BLaER1 (cell line): ENCODE data around the gene PSME1.

ENCODE experiments used
- H3K27ac ChIP-seq: shearing (Covaris generic); formaldehyde crosslinking; 2 replicates; pipeline ENCODE4 v1.8.1; 2022
- H3K27me3 ChIP-seq: shearing (Covaris generic); formaldehyde crosslinking; 2 replicates; pipeline ENCODE4 v1.8.1; 2022
- H3K36me3 ChIP-seq: shearing (Covaris generic); formaldehyde crosslinking; 2 replicates; pipeline ENCODE4 v1.8.1; 2022
- H3K4me1 ChIP-seq: shearing (Covaris generic); formaldehyde crosslinking; 2 replicates; pipeline ENCODE4 v1.8.1; 2022
- H3K4me2 ChIP-seq: shearing (Covaris generic); formaldehyde crosslinking; 2 replicates; pipeline ENCODE4 v1.8.1; 2022
- H3K4me3 ChIP-seq: shearing (Covaris generic); formaldehyde crosslinking; 2 replicates; pipeline ENCODE4 v1.8.1; 2022
- H3K9ac ChIP-seq: shearing (Covaris generic); formaldehyde crosslinking; 2 replicates; pipeline ENCODE4 v1.8.1; 2022
- H3K9me3 ChIP-seq: shearing (Covaris generic); formaldehyde crosslinking; 2 replicates; pipeline ENCODE4 v1.8.1; 2022
- H4K20me1 ChIP-seq: shearing (Covaris generic); formaldehyde crosslinking; 2 replicates; pipeline ENCODE4 v1.8.1; 2022
- Cebpa-rat ChIP-seq: shearing (Covaris generic); IDR thresholded peaks from 2 replicates; pipeline ENCODE4 v1.8.1; 2022

Gene PSME1

GRCh38 chr14:24146453-24146977 lies 10.5 kb downstream of the PSME1 start, which contains the start of gene PSME2:
Gene PSME2 (minus strand): TSS chr14:24146610. CDS start chr14:24146581, 29 bp downstream.
- TF ChIP-seq Cebpa-rat: no peak
- H3K27me3 ChIP-seq: no peaks in the 10 kb centered on the region
- H3K4me1 ChIP-seq: peaks cover 54% of the 10 kb centered on the region
- peak within 1 kb of the TSS; percentile 89 for H3K27ac ChIP-seq
- peaks cover 20% of the 10 kb centered on the region for H4K20me1 ChIP-seq
- peak within 1 kb of the TSS; percentile 100 for H3K4me3 ChIP-seq
- peaks cover 58% of the 10 kb centered on the region for H3K36me3 ChIP-seq
- H3K9me3 ChIP-seq: no peaks in the 10 kb centered on the region
- peak within 1 kb of the TSS; percentile 92 for H3K9ac ChIP-seq
- peak within 1 kb of the TSS; percentile 99 for H3K4me2 ChIP-seq

- Histone ChIP-seq H3K4me2 (peak within 1 kb of the TSS; percentile 99), H3K4me3 (peak within 1 kb of the TSS; percentile 100), H3K9ac (peak within 1 kb of the TSS; percentile 92), H3K9me3 (no peaks in the 10 kb centered on the region), H3K27ac (peak within 1 kb of the TSS; percentile 89), H4K20me1 (peaks cover 20% of the 10 kb centered on the region), H3K4me1 (peaks cover 50% of the 10 kb centered on the region), H3K36me3 (peaks cover 65% of the 10 kb centered on the region), H3K27me3 (no peaks in the 10 kb centered on the region)
- no peak for TF ChIP-seq Cebpa-rat
These were observed 11.2 kb downstream of the PSME1 start, which contains the start of gene RNF31 for GRCh38 chr14:24146978-24147760. Gene RNF31 (plus strand): TSS chr14:24147498. CDS start chr14:24147699, 201 bp downstream.

GRCh38 chr14:24147761-24148428 lies 11.9 kb downstream of the PSME1 start:
- Histone ChIP-seq H3K4me1 (peaks cover 43% of the 10 kb centered on the region), H3K9me3 (no peaks in the 10 kb centered on the region), H3K9ac (peak overlapping the region; percentile 92), H4K20me1 (peaks cover 20% of the 10 kb centered on the region), H3K36me3 (peaks cover 68% of the 10 kb centered on the region), H3K4me2 (peak overlapping the region; percentile 99), H3K4me3 (peak overlapping the region; percentile 100), H3K27ac (peak overlapping the region; percentile 89), H3K27me3 (no peaks in the 10 kb centered on the region)
- TF ChIP-seq Cebpa-rat: no peak

GRCh38 chr14:24149302-24149969 lies 13.4 kb downstream of the PSME1 start:
- Histone ChIP-seq H3K27ac (no peak overlapping the region), H3K27me3 (no peaks in the 10 kb centered on the region), H3K4me1 (peaks cover 28% of the 10 kb centered on the region), H3K9me3 (no peaks in the 10 kb centered on the region), H3K4me2 (no peak overlapping the region), H4K20me1 (peaks cover 20% of the 10 kb centered on the region), H3K36me3 (peaks cover 66% of the 10 kb centered on the region), H3K4me3 (no peak overlapping the region), H3K9ac (peak overlapping the region; percentile 41; the same call in 1 of the 2 replicates)
- no peak for TF ChIP-seq Cebpa-rat

- Histone ChIP-seq H3K4me2 (no peak overlapping the region), H3K9ac (no peak overlapping the region), H3K36me3 (peaks cover 66% of the 10 kb centered on the region), H3K4me3 (no peak overlapping the region), H3K4me1 (peaks cover 22% of the 10 kb centered on the region), H3K27ac (no peak overlapping the region), H4K20me1 (peaks cover 20% of the 10 kb centered on the region), H3K9me3 (no peaks in the 10 kb centered on the region), H3K27me3 (no peaks in the 10 kb centered on the region)
- no peak for TF ChIP-seq Cebpa-rat
These were observed 14.1 kb downstream of the PSME1 start for GRCh38 chr14:24150061-24150460.

- no peaks in the 10 kb centered on the region for H3K9me3 ChIP-seq
- H3K27ac ChIP-seq: no peak overlapping the region
- H3K36me3 ChIP-seq: peaks cover 70% of the 10 kb centered on the region
- H4K20me1 ChIP-seq: peaks cover 20% of the 10 kb centered on the region
- H3K27me3 ChIP-seq: no peaks in the 10 kb centered on the region
- H3K9ac ChIP-seq: no peak overlapping the region
- no peak for TF ChIP-seq Cebpa-rat
- H3K4me2 ChIP-seq: no peak overlapping the region
- no peak overlapping the region for H3K4me3 ChIP-seq
- peaks cover 17% of the 10 kb centered on the region for H3K4me1 ChIP-seq
These were observed 14.6 kb downstream of the PSME1 start for GRCh38 chr14:24150567-24150966.

GRCh38 chr14:24150993-24151392 lies 15.0 kb downstream of the PSME1 start:
- no peak overlapping the region for H3K27ac ChIP-seq
- TF ChIP-seq Cebpa-rat: no peak
- H3K36me3 ChIP-seq: peaks cover 74% of the 10 kb centered on the region

GRCh38 chr14:24151404-24152080 lies 15.5 kb downstream of the PSME1 start:
- Histone ChIP-seq H3K27ac (no peak overlapping the region), H4K20me1 (peaks cover 20% of the 10 kb centered on the region), H3K4me2 (no peak overlapping the region), H3K9ac (no peak overlapping the region), H3K4me3 (no peak overlapping the region), H3K27me3 (no peaks in the 10 kb centered on the region), H3K36me3 (peaks cover 79% of the 10 kb centered on the region), H3K4me1 (peaks cover 13% of the 10 kb centered on the region), H3K9me3 (no peaks in the 10 kb centered on the region)
- TF ChIP-seq Cebpa-rat: no peak

More at GRCh38 chr14:24150993-24151392, 15.0 kb downstream of the PSME1 start:
- Histone ChIP-seq H3K9me3 (no peaks in the 10 kb centered on the region), H3K9ac (no peak overlapping the region), H3K4me1 (peaks cover 13% of the 10 kb centered on the region), H3K27me3 (no peaks in the 10 kb centered on the region), H3K4me2 (no peak overlapping the region), H3K4me3 (no peak overlapping the region), H4K20me1 (peaks cover 20% of the 10 kb centered on the region)

GRCh38 chr14:24155100-24155499 lies 19.1 kb downstream of the PSME1 start:
- Histone ChIP-seq H3K27ac (peak overlapping the region; percentile 3; the same call in 1 of the 2 replicates), H3K27me3 (no peaks in the 10 kb centered on the region), H3K9me3 (no peaks in the 10 kb centered on the region), H3K9ac (no peak overlapping the region), H3K4me1 (peaks cover under 1% of the 10 kb centered on the region; the same call in 1 of the 2 replicates), H3K4me3 (no peak overlapping the region), H3K4me2 (no peak overlapping the region), H4K20me1 (no peaks in the 10 kb centered on the region), H3K36me3 (peaks cover 96% of the 10 kb centered on the region)
- TF ChIP-seq Cebpa-rat: no peak
